HUDEP-2 (cell line): ENCODE measurements around the gene RPP14.
"Not testable (repeated sequence)": the region's sequence is repeated elsewhere in the genome, so short reads cannot be mapped to it uniquely, and the experiment has no call there.

Source experiments
- DNase-seq, 76 experiments: peaks; one replicate each; lab custom pipeline; 2025; ENCODE audit not compliant: unreplicated experiment in 76 of 76; lab: John Stamatoyannopoulos, UW

RPP14 gene

GRCh38 chr3:58329150-58329921 is 23.3 kb downstream of the RPP14 start:
- no peak for DNase-seq

GRCh38 chr3:58329922-58330413 is 23.9 kb downstream of the RPP14 start:
- no peak for DNase-seq

GRCh38 chr3:58331593-58332152 is 25.6 kb downstream of the RPP14 start:
- DNase-seq, result no peak

GRCh38 chr3:58332575-58333188 is 26.6 kb downstream of the RPP14 start, which contains the start of gene PXK:
Gene PXK (plus strand): TSS chr3:58332892. CDS start chr3:58332989, 97 bp downstream.
- DNase-seq, result peak in 64 of 76 experiments; percentile 5 to 78 (median 52)

- DNase-seq, result peak in 4 of 76 experiments; percentile 6 to 15 (median 9)
Observed at GRCh38 chr3:58333206-58334012, 27.4 kb downstream of the RPP14 start.

GRCh38 chr3:58334013-58334321 is 27.9 kb downstream of the RPP14 start:
- no peak for DNase-seq

GRCh38 chr3:58334506-58334884 is 28.4 kb downstream of the RPP14 start:
- peak in 1 of 76 experiments; percentile 26 for DNase-seq

- DNase-seq, result no peak
Observed at GRCh38 chr3:58335652-58335947, 29.6 kb downstream of the RPP14 start.

- DNase-seq, result no peak
Observed at GRCh38 chr3:58336135-58336882, 30.3 kb downstream of the RPP14 start.

- no peak for DNase-seq
Observed at GRCh38 chr3:58337190-58337589, 31.1 kb downstream of the RPP14 start.

GRCh38 chr3:58339146-58339545 is 33.1 kb downstream of the RPP14 start:
- not testable (repeated sequence) for DNase-seq

GRCh38 chr3:58340594-58341244 is 34.7 kb downstream of the RPP14 start:
- DNase-seq, result no peak

- no peak for DNase-seq
Observed at GRCh38 chr3:58341376-58341775, 35.3 kb downstream of the RPP14 start.

GRCh38 chr3:58342676-58343075 is 36.6 kb downstream of the RPP14 start:
- no peak for DNase-seq

- no peak for DNase-seq
Observed at GRCh38 chr3:58345457-58345856, 39.4 kb downstream of the RPP14 start.

GRCh38 chr3:58346368-58346767 is 40.3 kb downstream of the RPP14 start:
- DNase-seq, result no peak

GRCh38 chr3:58347984-58348383 is 41.9 kb downstream of the RPP14 start:
- DNase-seq, result no peak

- DNase-seq, result no peak
Observed at GRCh38 chr3:58349792-58350626, 44.0 kb downstream of the RPP14 start.

GRCh38 chr3:58350627-58351013 is 44.6 kb downstream of the RPP14 start:
- no peak for DNase-seq
